Stomach (tissue), 4 donors: ENCODE results near the gene SPARC.

Source experiments
- CTCF ChIP-seq, 7 experiments: fragments of 450-650 bp in 4 of 7; fragments of 200-600 bp in 3 of 7; sonication (generic) in 3 of 7; IDR thresholded peaks; one replicate each; pipeline ENCODE4 v1.5.1; 2016 to 2019; ENCODE audit warnings: antibody characterized with exemption in 7 of 7, control low read depth in 2 of 7, mild to moderate bottlenecking in 1 of 7
- EP300 ChIP-seq: sonication (generic); formaldehyde crosslinking; IDR thresholded peaks from one replicate; pipeline ENCODE4 v1.6.1; 2017; ENCODE audit warnings: antibody characterized with exemption
- POLR2A ChIP-seq, 4 donors: fragments of 450-650 bp; IDR thresholded peaks; one replicate each; pipeline ENCODE4 v1.6.1; 2016; ENCODE audit warnings: antibody characterized with exemption in 4 of 4, control low read depth in 2 of 4, mild to moderate bottlenecking in 1 of 4, moderate library complexity in 1 of 4
- POLR2AphosphoS5 ChIP-seq, 3 donors: sonication (generic); formaldehyde crosslinking; IDR thresholded peaks; one replicate each; pipeline ENCODE4 v1.6.1; 2016; ENCODE audit warnings: antibody characterized with exemption in 3 of 3

- TF ChIP-seq EP300: no peak
- TF ChIP-seq CTCF (IDR thresholded peaks at IDR 0.05): no peak
- TF ChIP-seq POLR2AphosphoS5 (IDR thresholded peaks at IDR 0.05): no peak
- TF ChIP-seq POLR2A (IDR thresholded peaks at IDR 0.05): no peak
Measured at GRCh38 chr5:151735646-151736045, 48.9 kb upstream of the SPARC start.
